PC-9 (cell line): ENCODE results near the gene SLC4A1AP. TPM values are rescaled to one million over a fixed set of nuclear protein-coding genes. Genes with fewer than 3 reads are reported as not detected.
A peak's percentile ranks its signal among the peaks of the same experiment; 100 is the strongest.
"Not testable (repeated sequence)": the region's sequence is repeated elsewhere in the genome, so short reads cannot be mapped to it uniquely, and the experiment has no call there.

Experiments used
- BruUV-seq: library from RNA; stranded (reverse); fragments of 400-500 nt; replicated peaks from 2 replicates; lab custom pipeline; 2021; lab: Mats Ljungman, UMichigan
- CTCF ChIA-PET: fragments of 300-600 bp; sonication (Branson Sonifier 250); formaldehyde crosslinking; loops from one replicate; lab custom pipeline; 2022; ENCODE audit warnings: antibody characterized with exemption; lab: Charles Lee
- POLR2A ChIA-PET: fragments of 300-600 bp; sonication (Branson Sonifier 250); formaldehyde crosslinking; loops from one replicate; lab custom pipeline; 2022; ENCODE audit warnings: antibody characterized with exemption; ENCODE audit not compliant: unreplicated experiment; lab: Charles Lee
- DNase-seq, 2 experiments: peaks; one replicate each; pipeline versions ENCODE4 v3.0.0 to v3.0.0-alpha.2; 2015 to 2022; ENCODE audit warnings: mixed read lengths in 1 of 2
- H2AFZ ChIP-seq: fragments of 200-600 bp; sonication (generic); 2 replicates; pipeline ENCODE4 v1.8.1; 2017; ENCODE audit warnings: antibody characterized with exemption
- H3F3A ChIP-seq: fragments of 200-600 bp; sonication (generic); 2 replicates; pipeline ENCODE4 v1.8.1; 2017; ENCODE audit warnings: antibody characterized with exemption, mild to moderate bottlenecking, low read depth; ENCODE audit not compliant: insufficient read depth
- H3K27ac ChIP-seq: fragments of 200-600 bp; sonication (generic); 2 replicates; pipeline ENCODE4 v1.6.1; 2016; ENCODE audit warnings: mixed run types
- H3K27me3 ChIP-seq: fragments of 200-600 bp; sonication (generic); 2 replicates; pipeline ENCODE4 v1.6.1; 2016; ENCODE audit warnings: low read depth, mixed run types; ENCODE audit not compliant: insufficient read depth
- H3K36me3 ChIP-seq: fragments of 200-600 bp; sonication (generic); 2 replicates; pipeline ENCODE4 v1.6.1; 2016; ENCODE audit warnings: low read depth, mixed run types
- H3K4me1 ChIP-seq: fragments of 200-600 bp; sonication (generic); replicated peaks from 2 replicates; pipeline ENCODE4 v1.6.1; 2016; ENCODE audit warnings: mixed run types; ENCODE audit not compliant: insufficient read depth
- H3K4me2 ChIP-seq: fragments of 200-600 bp; sonication (generic); 2 replicates; pipeline ENCODE4 v1.6.1; 2017; ENCODE audit warnings: mixed run types
- H3K4me3 ChIP-seq: fragments of 200-600 bp; sonication (generic); 2 replicates; pipeline ENCODE4 v1.6.1; 2016; ENCODE audit warnings: mixed run types
- H3K79me2 ChIP-seq: fragments of 200-600 bp; sonication (generic); 2 replicates; pipeline ENCODE4 v1.6.1; 2017; ENCODE audit warnings: low read depth, mixed run types
- H3K9me2 ChIP-seq: fragments of 200-600 bp; sonication (generic); 2 replicates; pipeline ENCODE4 v1.8.1; 2017; ENCODE audit warnings: mild to moderate bottlenecking; ENCODE audit not compliant: insufficient read depth
- H3K9me3 ChIP-seq: fragments of 200-600 bp; sonication (generic); 2 replicates; pipeline ENCODE4 v1.8.1; 2016; ENCODE audit warnings: low read depth; ENCODE audit not compliant: insufficient read depth
- H4K20me1 ChIP-seq: fragments of 200-600 bp; sonication (generic); 2 replicates; pipeline ENCODE4 v1.8.1; 2017; ENCODE audit not compliant: insufficient read depth
- EZH2 ChIP-seq: fragments of 200-600 bp; sonication (generic); IDR thresholded peaks from 2 replicates; pipeline ENCODE4 v1.8.0; 2017; ENCODE audit warnings: antibody characterized with exemption, low read depth
- intact Hi-C: fragments of 100-400 bp; cut with micrococcal nuclease; formaldehyde crosslinking; loops from one replicate; pipeline ENCODE4 v1.10.0; 2022; ENCODE audit not compliant: unreplicated experiment
- total RNA-seq: library from RNA; stranded (reverse); gene quantifications from 2 replicates; pipeline ENCODE4 v1.2.3, GENCODE V29; 2021
- TF ChIP-seq, protein P1 (sequence below): fragments of 200-600 bp; sonication (generic); conservative IDR thresholded peaks from 2 replicates; pipeline ENCODE4 v1.6.1; 2017; ENCODE audit warnings: mixed run types, antibody characterized with exemption, mild to moderate bottlenecking, moderate library complexity

Gene SLC4A1AP
- total RNA-seq, 1 experiment from 2014 or later: 22.7 TPM

DNA sequence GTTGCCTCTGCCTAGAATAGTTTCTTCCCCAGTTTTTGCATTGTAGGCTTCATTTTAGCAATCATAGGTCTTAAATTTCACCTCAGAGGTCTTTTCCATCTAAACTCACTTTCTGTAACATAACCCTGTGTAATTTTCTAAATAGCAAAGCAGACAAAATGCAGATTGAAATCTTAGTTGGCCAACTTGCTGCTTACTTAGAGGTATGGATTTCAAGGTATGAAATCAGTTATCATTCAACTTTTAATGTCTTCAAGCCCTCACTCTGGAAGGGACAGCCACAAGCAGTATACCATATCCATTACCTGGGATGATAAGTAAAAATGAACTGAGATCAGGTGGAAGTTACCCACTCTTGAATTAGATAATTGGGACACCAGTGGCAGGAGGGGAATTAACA, 38.7 kb upstream of the SLC4A1AP start:
- Histone ChIP-seq H3F3A (peaks cover 28% of the 10 kb centered on the region), H3K9me2 (no peaks in the 10 kb centered on the region), H2AFZ (no peak overlapping the region), H3K9me3 (no peaks in the 10 kb centered on the region), H3K27ac (no peak overlapping the region), H3K36me3 (peaks cover 35% of the 10 kb centered on the region), H3K79me2 (peaks cover 10% of the 10 kb centered on the region; the same call in 1 of the 2 replicates), H4K20me1 (no peaks in the 10 kb centered on the region), H3K4me3 (no peak overlapping the region), H3K4me2 (no peak overlapping the region), H3K4me1 (peaks cover 26% of the 10 kb centered on the region), H3K27me3 (no peaks in the 10 kb centered on the region)
- BruUV-seq: no TSS peak
- no peak for DNase-seq
- intact Hi-C loops: loop anchor here (5.0 kb wide), 2 partner anchors 218 to 303 kb away; partner anchors contain the start of genes MPV17 and PPM1G
- CTCF ChIA-PET: no interaction called here
- TF ChIP-seq, protein P1, sequence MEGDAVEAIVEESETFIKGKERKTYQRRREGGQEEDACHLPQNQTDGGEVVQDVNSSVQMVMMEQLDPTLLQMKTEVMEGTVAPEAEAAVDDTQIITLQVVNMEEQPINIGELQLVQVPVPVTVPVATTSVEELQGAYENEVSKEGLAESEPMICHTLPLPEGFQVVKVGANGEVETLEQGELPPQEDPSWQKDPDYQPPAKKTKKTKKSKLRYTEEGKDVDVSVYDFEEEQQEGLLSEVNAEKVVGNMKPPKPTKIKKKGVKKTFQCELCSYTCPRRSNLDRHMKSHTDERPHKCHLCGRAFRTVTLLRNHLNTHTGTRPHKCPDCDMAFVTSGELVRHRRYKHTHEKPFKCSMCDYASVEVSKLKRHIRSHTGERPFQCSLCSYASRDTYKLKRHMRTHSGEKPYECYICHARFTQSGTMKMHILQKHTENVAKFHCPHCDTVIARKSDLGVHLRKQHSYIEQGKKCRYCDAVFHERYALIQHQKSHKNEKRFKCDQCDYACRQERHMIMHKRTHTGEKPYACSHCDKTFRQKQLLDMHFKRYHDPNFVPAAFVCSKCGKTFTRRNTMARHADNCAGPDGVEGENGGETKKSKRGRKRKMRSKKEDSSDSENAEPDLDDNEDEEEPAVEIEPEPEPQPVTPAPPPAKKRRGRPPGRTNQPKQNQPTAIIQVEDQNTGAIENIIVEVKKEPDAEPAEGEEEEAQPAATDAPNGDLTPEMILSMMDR: no peak
- no peak for TF ChIP-seq EZH2
- POLR2A ChIA-PET: no interaction called here

DNA sequence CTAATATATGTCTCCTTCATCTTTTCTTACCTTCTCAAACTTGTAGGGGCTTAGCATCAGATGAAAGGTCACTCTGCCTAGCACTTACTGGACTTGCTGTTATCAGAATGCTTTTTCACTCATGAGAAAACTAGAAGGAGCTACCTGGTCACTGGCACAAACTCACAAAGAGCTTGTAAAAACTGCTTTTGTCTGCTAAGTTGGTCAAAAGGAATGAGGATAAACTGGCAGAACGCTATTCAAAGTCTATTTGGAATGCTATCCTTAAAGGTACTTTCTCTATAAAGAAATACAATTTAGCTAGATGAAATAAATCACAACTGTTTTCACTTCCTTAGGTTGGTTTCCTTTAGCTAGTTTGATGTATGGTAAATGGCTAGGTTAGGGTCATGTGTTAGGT, 37.4 kb upstream of the SLC4A1AP start:
- intact Hi-C loops: loop anchor here (5.0 kb wide), 2 partner anchors 219 to 304 kb away; partner anchors contain the start of genes MPV17 and PPM1G
- H3K9me3 ChIP-seq, H2AFZ ChIP-seq, H3K27me3 ChIP-seq, H4K20me1 ChIP-seq, BruUV-seq, H3K9me2 ChIP-seq, H3K4me3 ChIP-seq, H3K4me2 ChIP-seq: not testable (repeated sequence)
- DNase-seq: peak in 1 of 2 experiments; percentile 62
- H3K36me3 ChIP-seq: peaks cover 38% of the 10 kb centered on the region; the same call in 1 of the 2 replicates
- H3K27ac ChIP-seq: peak overlapping the region; percentile 86
- ChIA-PET CTCF (interaction anchor here (1.0 kb wide), 1 partner anchor 57 kb away, joined by 3 read pairs; no protein-coding TSS in a partner anchor), POLR2A (interaction anchor here (0.6 kb wide), 3 partner anchors 37 to 229 kb away, joined by 4 to 8 read pairs (median 5); no protein-coding TSS in a partner anchor)
- H3K79me2 ChIP-seq: peaks cover 12% of the 10 kb centered on the region; the same call in 1 of the 2 replicates
- H3F3A ChIP-seq: peaks cover 28% of the 10 kb centered on the region; the same call in 1 of the 2 replicates
- peaks cover 27% of the 10 kb centered on the region for H3K4me1 ChIP-seq

DNA sequence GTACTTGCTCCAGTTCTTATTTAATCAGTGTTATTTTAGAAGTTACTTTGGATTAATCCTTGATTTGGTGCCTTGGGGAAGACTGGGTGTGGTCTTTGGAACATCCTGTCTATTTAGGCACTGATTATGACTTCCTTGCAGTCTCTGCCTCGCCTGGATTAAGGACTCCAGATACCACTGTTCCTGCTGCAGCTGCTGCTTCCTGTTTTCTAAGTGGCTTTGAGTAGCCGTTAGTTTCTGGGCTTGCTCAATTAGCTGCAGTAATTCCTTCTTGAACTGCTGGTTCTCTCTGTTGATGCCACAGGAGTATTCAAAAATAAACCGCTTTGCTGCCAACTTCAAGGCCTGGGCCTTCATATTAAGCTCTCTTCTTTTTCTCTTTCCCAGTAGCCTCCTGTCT, 36.8 kb upstream of the SLC4A1AP start:
- not testable (repeated sequence) for H4K20me1 ChIP-seq, H3K9me3 ChIP-seq, DNase-seq, H2AFZ ChIP-seq, H3K27me3 ChIP-seq, H3K9me2 ChIP-seq, H3K4me3 ChIP-seq, BruUV-seq, H3K4me2 ChIP-seq
- peaks cover 28% of the 10 kb centered on the region; the same call in 1 of the 2 replicates for H3F3A ChIP-seq
- H3K79me2 ChIP-seq: peaks cover 12% of the 10 kb centered on the region; the same call in 1 of the 2 replicates
- intact Hi-C loops: loop anchor here (5.0 kb wide), 2 partner anchors 220 to 305 kb away; partner anchors contain the start of genes MPV17 and PPM1G
- ChIA-PET POLR2A (interaction anchor here (0.6 kb wide), 3 partner anchors 37 to 229 kb away, joined by 4 to 8 read pairs (median 5); no protein-coding TSS in a partner anchor), CTCF (interaction anchor here (1.0 kb wide), 1 partner anchor 57 kb away, joined by 3 read pairs; no protein-coding TSS in a partner anchor)
- H3K27ac ChIP-seq: peak overlapping the region; percentile 86
- H3K4me1 ChIP-seq: peaks cover 27% of the 10 kb centered on the region
- H3K36me3 ChIP-seq: peaks cover 32% of the 10 kb centered on the region; the same call in 1 of the 2 replicates
